ENCODE results near the gene JUP. TPM values are rescaled to one million over a fixed set of nuclear protein-coding genes. Genes with fewer than 3 reads are reported as not detected.

JUP gene
- total RNA-seq, 1 donor from 2014 or later: 749 TPM

- no peaks in the 10 kb centered on the region for H3K27me3 ChIP-seq (ENCODE audit: control insufficient read depth, insufficient read depth, low read length)
- DNase-seq (ENCODE audit: low read depth): no peak
- H3K36me3 ChIP-seq (ENCODE audit: control insufficient read depth, insufficient read depth, low read length): no peaks in the 10 kb centered on the region
- no peak overlapping the region for H3K4me3 ChIP-seq (ENCODE audit: low read depth, low read length)
- TF ChIP-seq CTCF (IDR thresholded peaks at IDR 0.05; ENCODE audit: insufficient read depth, low read length, poor library complexity, severe bottlenecking): no peak
Observed at GRCh38 chr17:41796121-41796895, 9.8 kb upstream of the JUP start.

GRCh38 chr17:41794540-41794975 lies 8.0 kb upstream of the JUP start:
- no peak for DNase-seq (ENCODE audit: low read depth)
- Histone ChIP-seq H3K27me3 (ENCODE audit: control insufficient read depth, insufficient read depth, low read length) (no peaks in the 10 kb centered on the region), H3K4me3 (ENCODE audit: low read depth, low read length) (no peak overlapping the region), H3K36me3 (ENCODE audit: control insufficient read depth, insufficient read depth, low read length) (no peaks in the 10 kb centered on the region)
- TF ChIP-seq CTCF (IDR thresholded peaks at IDR 0.05; ENCODE audit: insufficient read depth, low read length, poor library complexity, severe bottlenecking): no peak

- no peak for TF ChIP-seq CTCF (IDR thresholded peaks at IDR 0.05; ENCODE audit: insufficient read depth, low read length, poor library complexity, severe bottlenecking)
- Histone ChIP-seq H3K36me3 (ENCODE audit: control insufficient read depth, insufficient read depth, low read length) (no peaks in the 10 kb centered on the region), H3K4me3 (ENCODE audit: low read depth, low read length) (no peak overlapping the region), H3K27me3 (ENCODE audit: control insufficient read depth, insufficient read depth, low read length) (no peaks in the 10 kb centered on the region)
- DNase-seq (ENCODE audit: low read depth): no peak
Observed at GRCh38 chr17:41793784-41794539, 7.5 kb upstream of the JUP start.

GRCh38 chr17:41792845-41793783 lies 6.6 kb upstream of the JUP start:
- Histone ChIP-seq H3K36me3 (ENCODE audit: control insufficient read depth, insufficient read depth, low read length) (no peaks in the 10 kb centered on the region), H3K27me3 (ENCODE audit: control insufficient read depth, insufficient read depth, low read length) (no peaks in the 10 kb centered on the region), H3K4me3 (ENCODE audit: low read depth, low read length) (no peak overlapping the region)
- TF ChIP-seq CTCF (IDR thresholded peaks at IDR 0.05; ENCODE audit: insufficient read depth, low read length, poor library complexity, severe bottlenecking): no peak
- no peak for DNase-seq (ENCODE audit: low read depth)

- no peak for TF ChIP-seq CTCF (IDR thresholded peaks at IDR 0.05; ENCODE audit: insufficient read depth, low read length, poor library complexity, severe bottlenecking)
- DNase-seq (ENCODE audit: low read depth): no peak
- Histone ChIP-seq H3K36me3 (ENCODE audit: control insufficient read depth, insufficient read depth, low read length) (no peaks in the 10 kb centered on the region), H3K27me3 (ENCODE audit: control insufficient read depth, insufficient read depth, low read length) (no peaks in the 10 kb centered on the region), H3K4me3 (ENCODE audit: low read depth, low read length) (no peak overlapping the region)
Observed at GRCh38 chr17:41787021-41787418, 509 bp upstream of the JUP start.

Measured in kidney epithelial cell (primary cell).